Type B pancreatic cell (in vitro differentiated cells): Measurements from ENCODE around the gene ARHGEF28. TPM values are rescaled to one million over a fixed set of nuclear protein-coding genes. Genes with fewer than 3 reads are reported as not detected.

Source experiments
- DNase-seq: peaks from one replicate; pipeline ENCODE4 v3.0.0; 2021; ENCODE audit warnings: mixed read lengths; ENCODE audit not compliant: unreplicated experiment; ENCODE audit errors: extremely low spot score
- H3K27ac Mint-ChIP-seq: 2 replicates; pipeline ENCODE4 v1.8.0; 2021; ENCODE audit warnings: mild to moderate bottlenecking, mixed read lengths
- H3K27me3 Mint-ChIP-seq: 2 replicates; pipeline ENCODE4 v1.8.0; 2021; ENCODE audit warnings: mixed read lengths
- H3K36me3 Mint-ChIP-seq: 2 replicates; pipeline ENCODE4 v1.8.0; 2021; ENCODE audit warnings: mixed read lengths
- H3K4me1 Mint-ChIP-seq: one replicate; pipeline ENCODE4 v1.8.0; 2021; ENCODE audit warnings: mixed read lengths; ENCODE audit not compliant: unreplicated experiment
- H3K4me3 Mint-ChIP-seq: 2 replicates; pipeline ENCODE4 v1.8.0; 2021; ENCODE audit warnings: mild to moderate bottlenecking, mixed read lengths
- H3K9me3 Mint-ChIP-seq: 2 replicates; pipeline ENCODE4 v1.8.0; 2021; ENCODE audit warnings: mixed read lengths
- CTCF ChIP-seq: fragments of 200-600 bp; sonication (generic); conservative IDR thresholded peaks from 2 replicates; pipeline ENCODE4 v1.5.0; 2021; ENCODE audit warnings: antibody characterized with exemption, mild to moderate bottlenecking
- total RNA-seq: library from RNA; stranded (reverse); gene quantifications from 2 replicates; pipeline ENCODE4 v1.2.1, GENCODE V29; 2021; ENCODE audit warnings: low replicate concordance

Gene ARHGEF28
- total RNA-seq, 1 donor from 2014 or later = 24.9 TPM

GRCh38 chr5:73911761-73912393, 285.9 kb downstream of the ARHGEF28 start:
- peaks cover 19% of the 10 kb centered on the region for H3K4me1 Mint-ChIP-seq
- H3K27me3 Mint-ChIP-seq = no peaks in the 10 kb centered on the region
- no peak overlapping the region for H3K4me3 Mint-ChIP-seq
- peak overlapping the region; percentile 8 for H3K27ac Mint-ChIP-seq
- TF ChIP-seq CTCF = no peak
- H3K9me3 Mint-ChIP-seq = peaks cover 3% of the 10 kb centered on the region
- DNase-seq = no peak
- H3K36me3 Mint-ChIP-seq = peaks cover 14% of the 10 kb centered on the region

GRCh38 chr5:73912821-73913271, 286.9 kb downstream of the ARHGEF28 start:
- no peak for TF ChIP-seq CTCF
- no peak overlapping the region for H3K4me3 Mint-ChIP-seq
- peaks cover 21% of the 10 kb centered on the region for H3K4me1 Mint-ChIP-seq
- H3K9me3 Mint-ChIP-seq = no peaks in the 10 kb centered on the region
- H3K36me3 Mint-ChIP-seq = peaks cover 14% of the 10 kb centered on the region
- no peaks in the 10 kb centered on the region for H3K27me3 Mint-ChIP-seq
- no peak overlapping the region for H3K27ac Mint-ChIP-seq
- no peak for DNase-seq

GRCh38 chr5:73913971-73914370, 288.0 kb downstream of the ARHGEF28 start:
- TF ChIP-seq CTCF = no peak
- Mint-ChIP-seq H3K27me3 (no peaks in the 10 kb centered on the region), H3K9me3 (no peaks in the 10 kb centered on the region), H3K4me1 (peaks cover 24% of the 10 kb centered on the region), H3K4me3 (no peak overlapping the region), H3K27ac (no peak overlapping the region), H3K36me3 (peaks cover 16% of the 10 kb centered on the region)
- DNase-seq = no peak

GRCh38 chr5:73915345-73915744, 289.3 kb downstream of the ARHGEF28 start:
- Mint-ChIP-seq H3K27me3 (no peaks in the 10 kb centered on the region), H3K9me3 (no peaks in the 10 kb centered on the region), H3K4me3 (no peak overlapping the region), H3K27ac (no peak overlapping the region), H3K36me3 (peaks cover 19% of the 10 kb centered on the region), H3K4me1 (peaks cover 24% of the 10 kb centered on the region)
- no peak for TF ChIP-seq CTCF
- DNase-seq = no peak

GRCh38 chr5:73917433-73917832, 291.4 kb downstream of the ARHGEF28 start:
- Mint-ChIP-seq H3K36me3 (peaks cover 8% of the 10 kb centered on the region), H3K27ac (no peak overlapping the region), H3K27me3 (no peaks in the 10 kb centered on the region), H3K4me3 (no peak overlapping the region), H3K9me3 (no peaks in the 10 kb centered on the region), H3K4me1 (peaks cover 25% of the 10 kb centered on the region)
- TF ChIP-seq CTCF = no peak
- DNase-seq = no peak
